ENCODE measurements around the gene ETS2. TPM values are rescaled to one million over a fixed set of nuclear protein-coding genes. Genes with fewer than 3 reads are reported as not detected.

The ETS2 gene
- total and polyA plus RNA-seq, 10 of the 15 experiments (the other 5 are each of a cell fraction or from before 2014, with no cell fraction given) = 0.52 to 8.6 (median 3.8) TPM

DNA sequence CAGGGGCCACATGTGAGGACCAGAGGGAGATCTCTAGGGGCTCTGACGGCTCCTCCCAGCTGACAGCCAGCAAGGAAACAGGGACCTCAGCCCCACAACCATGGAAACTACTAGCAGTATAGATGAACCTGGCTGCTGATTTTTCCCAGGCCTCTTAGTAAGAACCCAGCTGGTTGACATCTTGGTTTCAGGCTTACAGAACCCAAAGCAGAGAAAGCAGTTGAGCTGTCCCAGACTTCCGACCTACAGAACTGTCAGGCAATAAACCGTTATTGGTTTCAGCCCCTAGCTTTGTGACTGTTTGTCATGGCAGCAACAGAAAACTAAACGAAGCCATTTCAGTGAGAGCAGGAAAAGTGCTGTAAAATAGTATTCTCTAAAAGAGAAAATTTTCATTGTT is 36.4 kb downstream of the ETS2 start:
- TF ChIP-seq MTA3 (IDR thresholded peaks at IDR 0.05; ENCODE audit: borderline replicate concordance, low read length) (no peak), HDAC6 (IDR thresholded peaks at IDR 0.05; ENCODE audit: unreplicated experiment) (no peak)
- intact Hi-C loops (cut with micrococcal nuclease; ENCODE audit: unreplicated experiment) = no loop called here

DNA sequence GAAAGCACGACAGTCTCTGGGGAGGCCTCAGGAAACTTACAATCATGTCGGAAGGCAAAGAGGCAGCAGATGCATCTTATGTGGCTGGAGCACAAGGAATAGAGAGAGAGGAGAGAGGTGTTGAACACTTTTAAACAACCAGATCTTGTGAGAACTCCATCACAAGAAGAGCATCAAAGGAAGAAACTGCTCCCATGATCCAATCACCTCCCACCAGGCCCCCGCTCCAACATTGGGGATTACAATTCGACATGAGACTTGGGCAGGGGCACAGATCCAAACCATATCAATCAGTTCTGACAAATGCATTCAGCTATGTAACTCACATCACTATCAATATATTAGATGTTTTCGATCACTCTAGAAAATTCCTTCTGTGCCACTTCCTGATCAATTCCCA is 37.6 kb downstream of the ETS2 start:
- in situ Hi-C loops (cut with MboI) = no loop called here
- FAIRE-seq = no peak
- TF ChIP-seq IRF4 (IDR thresholded peaks at IDR 0.05; ENCODE audit: low read depth, low read length) (no peak), TCF3 (IDR thresholded peaks at IDR 0.05; ENCODE audit: borderline replicate concordance, insufficient read depth, low read depth, low read length) (no peak), RAD21 (IDR thresholded peaks at IDR 0.05; ENCODE audit: insufficient read depth, low read depth, low read length) (no peak), NFXL1 (IDR thresholded peaks at IDR 0.05; ENCODE audit: borderline replicate concordance) (no peak), DPF2 (IDR thresholded peaks at IDR 0.05) (no peak), CREB1 (IDR thresholded peaks at IDR 0.05; ENCODE audit: low read depth) (no peak), RB1 (IDR thresholded peaks at IDR 0.05; ENCODE audit: borderline replicate concordance) (no peak)

More for the DNA sequence above, 36.4 kb downstream of the ETS2 start:
- CTCF ChIA-PET = no interaction called here
- Histone ChIP-seq H4K20me1 (ENCODE audit: control insufficient read depth, insufficient read depth) (no peaks in the 10 kb centered on the region), H3K9ac (ENCODE audit: control insufficient read depth, insufficient read depth, low read length) (no peak overlapping the region), H3K79me2 (ENCODE audit: control insufficient read depth, insufficient read depth, low read length) (no peaks in the 10 kb centered on the region), H3K4me1 (ENCODE audit: control insufficient read depth, insufficient read depth, low read length) (no peaks in the 10 kb centered on the region), H3K36me3 (ENCODE audit: control insufficient read depth in 2 of 2, insufficient read depth in 2 of 2, low read length in 1 of 2) (no peaks in the 10 kb centered on the region), H2AFZ (ENCODE audit: control insufficient read depth, low read depth, low read length) (no peak overlapping the region), H3K4me3 (no peak overlapping the region), H3K9me3 (replicated peaks; ENCODE audit: control insufficient read depth, insufficient read depth, low read length) (no peaks in the 10 kb centered on the region), H3K27me3 (replicated peaks in 1 of 2; ENCODE audit: control insufficient read depth in 2 of 2, insufficient read depth in 2 of 2, low read length in 1 of 2) (no peaks in the 10 kb centered on the region; a peak in 1 of 4 replicates), H3K4me2 (ENCODE audit: control insufficient read depth, insufficient read depth) (no peak overlapping the region), H3K27ac (ENCODE audit: control insufficient read depth, insufficient read depth) (no peak overlapping the region)
- FAIRE-seq (no peak), DNase-seq (ENCODE audit: low read depth, low spot score) (no peak), ATAC-seq (no peak)
- RAD21 ChIA-PET (ENCODE audit: unreplicated experiment) = no interaction called here
- 19% methylated on average over 4 of the region's 4 CpGs for WGBS (ENCODE audit: insufficient coverage, insufficient replicate concordance, low lambda C conversion rate, missing lambda C conversion rate)
- SMC1A ChIA-PET (ENCODE audit: uncharacterized antibody, unreplicated experiment) = no interaction called here
- no TSS peak for BruUV-seq (replicated peaks)
- in situ Hi-C loops (cut with MboI) = no loop called here
- POLR2A ChIA-PET = no interaction called here

More for the DNA sequence above, 37.6 kb downstream of the ETS2 start:
- Histone ChIP-seq H3K9me3 (replicated peaks; ENCODE audit: control insufficient read depth, insufficient read depth, low read length) (no peaks in the 10 kb centered on the region), H3K36me3 (ENCODE audit: control insufficient read depth in 2 of 2, insufficient read depth in 2 of 2, low read length in 1 of 2) (no peaks in the 10 kb centered on the region), H3K27me3 (replicated peaks in 1 of 2; ENCODE audit: control insufficient read depth in 2 of 2, insufficient read depth in 2 of 2, low read length in 1 of 2) (no peaks in the 10 kb centered on the region; a peak in 1 of 4 replicates), H2AFZ (ENCODE audit: control insufficient read depth, low read depth, low read length) (no peak overlapping the region), H3K27ac (ENCODE audit: control insufficient read depth, insufficient read depth) (no peak overlapping the region), H4K20me1 (ENCODE audit: control insufficient read depth, insufficient read depth) (no peaks in the 10 kb centered on the region), H3K4me2 (ENCODE audit: control insufficient read depth, insufficient read depth) (no peak overlapping the region), H3K4me3 (no peak overlapping the region), H3K4me1 (ENCODE audit: control insufficient read depth, insufficient read depth, low read length) (no peaks in the 10 kb centered on the region), H3K9ac (ENCODE audit: control insufficient read depth, insufficient read depth, low read length) (no peak overlapping the region), H3K79me2 (ENCODE audit: control insufficient read depth, insufficient read depth, low read length) (no peaks in the 10 kb centered on the region)
- ChIA-PET SMC1A (ENCODE audit: uncharacterized antibody, unreplicated experiment) (no interaction called here), CTCF (no interaction called here), RAD21 (ENCODE audit: unreplicated experiment) (no interaction called here), POLR2A (no interaction called here)
- WGBS (ENCODE audit: insufficient coverage, insufficient replicate concordance, low lambda C conversion rate, missing lambda C conversion rate) = 51% methylated on average over 5 of the region's 5 CpGs
- intact Hi-C loops (cut with micrococcal nuclease; ENCODE audit: unreplicated experiment) = no loop called here
- ATAC-seq (no peak), DNase-seq (ENCODE audit: low read depth, low spot score) (no peak)
- no TSS peak for BruUV-seq (replicated peaks)
